HG02884 (cell line): ENCODE results near the gene SMIM20.
"Not testable (repeated sequence)": the region's sequence is repeated elsewhere in the genome, so short reads cannot be mapped to it uniquely, and the experiment has no call there.

Source experiments
- ATAC-seq: cut with Tn5 transposase; IDR thresholded peaks from one replicate; pipeline ENCODE4 v1.9.1; 2021; ENCODE audit warnings: mild to moderate bottlenecking, moderate library complexity; ENCODE audit not compliant: unreplicated experiment

The SMIM20 gene

DNA sequence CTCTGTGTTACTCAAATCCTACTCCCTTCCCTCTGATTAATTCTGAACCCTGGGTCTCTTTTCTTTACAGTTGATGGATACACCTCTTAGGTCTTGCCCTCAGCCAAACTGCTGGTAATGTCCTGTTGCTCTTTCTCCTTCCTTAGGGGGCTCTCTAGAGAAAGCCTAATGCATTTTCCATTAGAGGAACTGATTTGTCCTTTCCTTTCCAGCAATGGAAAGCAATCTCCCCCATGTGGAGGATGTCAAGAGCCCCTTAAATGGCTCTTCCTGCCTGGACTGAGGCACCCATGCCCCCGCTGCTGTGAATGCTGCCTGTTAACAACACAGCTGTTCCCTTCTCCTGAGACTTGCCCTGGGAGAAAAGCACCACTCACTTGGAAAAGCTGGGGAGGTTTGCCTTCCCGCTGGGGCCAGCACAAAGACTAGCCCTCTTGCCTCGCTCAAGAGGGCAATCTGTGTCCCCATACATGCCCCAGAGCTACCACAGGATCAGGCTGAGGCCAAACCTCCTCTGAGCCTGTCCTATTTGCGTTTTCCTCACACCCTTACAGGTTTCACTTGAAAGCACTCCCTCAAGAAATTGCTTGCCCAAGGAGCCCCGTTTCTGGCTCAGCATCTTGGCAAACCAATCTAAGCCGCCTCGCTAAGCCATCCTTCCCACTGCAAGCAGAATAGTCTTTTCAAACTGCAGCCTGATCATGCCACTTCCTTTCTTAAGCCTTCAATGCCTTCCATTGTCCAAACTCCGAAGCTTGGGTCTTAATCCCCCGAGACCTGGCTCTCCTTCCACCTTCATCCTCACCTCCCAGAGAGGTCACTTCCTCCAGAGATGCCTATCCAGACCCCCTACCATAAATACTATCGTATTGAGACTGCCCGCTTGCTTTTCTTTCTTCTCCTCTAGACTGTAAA lies 23.2 kb upstream of the SMIM20 start:
- no peak for ATAC-seq

DNA sequence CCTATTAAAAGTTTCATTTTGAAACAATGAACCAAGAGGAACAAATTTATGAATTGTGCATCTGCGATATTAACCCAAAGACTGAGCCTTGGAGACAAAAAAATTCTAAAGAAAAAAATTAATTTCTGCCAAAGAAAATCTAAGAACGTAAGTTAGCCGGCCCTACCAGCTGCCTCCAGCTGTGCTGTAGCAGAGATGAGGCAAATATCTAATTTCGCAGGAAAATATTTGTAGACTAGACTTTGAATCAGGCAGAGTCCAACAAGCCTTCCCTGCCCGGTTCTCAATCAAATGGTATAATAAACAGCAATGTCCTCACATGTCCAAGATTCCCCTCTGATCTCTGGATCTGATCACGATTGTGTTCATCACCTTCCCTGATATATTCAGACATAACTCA lies 21.2 kb upstream of the SMIM20 start:
- no peak for ATAC-seq

DNA sequence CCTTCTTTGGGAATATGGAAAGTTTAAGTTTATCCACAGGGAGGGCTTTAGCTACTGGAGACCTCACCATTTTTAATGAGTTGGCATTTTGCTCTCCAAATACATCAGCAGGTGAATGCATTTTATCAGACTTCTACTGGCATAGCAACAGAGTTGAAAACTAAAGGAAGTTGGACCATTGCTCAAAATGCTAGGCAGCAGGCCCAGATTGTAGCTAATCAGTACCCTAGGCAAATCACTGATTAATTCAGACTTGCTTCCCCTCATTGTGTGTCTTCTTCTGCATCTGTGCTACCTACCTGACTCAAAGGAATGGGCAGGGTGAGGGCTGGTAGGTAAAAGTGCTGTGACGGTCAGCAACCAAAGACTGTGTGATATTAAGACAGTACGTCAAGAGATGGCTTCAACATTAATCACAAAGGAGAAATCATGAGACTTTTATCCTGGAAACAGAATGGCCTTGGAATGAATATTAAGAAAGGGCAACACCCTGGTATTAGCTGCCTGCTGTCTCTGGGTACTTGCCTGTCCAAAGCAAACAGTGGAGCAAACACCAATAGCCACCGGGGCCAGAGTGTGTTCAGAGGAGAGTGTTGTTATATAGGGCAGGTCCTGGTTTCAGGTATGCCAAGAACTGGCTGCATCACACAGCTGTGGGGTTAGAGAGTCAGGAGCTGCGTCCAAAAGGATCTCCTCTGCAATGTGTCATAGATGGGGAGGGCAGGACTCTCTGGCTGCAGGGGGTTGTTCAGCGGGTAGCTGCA lies 17.1 kb upstream of the SMIM20 start:
- ATAC-seq: no peak

DNA sequence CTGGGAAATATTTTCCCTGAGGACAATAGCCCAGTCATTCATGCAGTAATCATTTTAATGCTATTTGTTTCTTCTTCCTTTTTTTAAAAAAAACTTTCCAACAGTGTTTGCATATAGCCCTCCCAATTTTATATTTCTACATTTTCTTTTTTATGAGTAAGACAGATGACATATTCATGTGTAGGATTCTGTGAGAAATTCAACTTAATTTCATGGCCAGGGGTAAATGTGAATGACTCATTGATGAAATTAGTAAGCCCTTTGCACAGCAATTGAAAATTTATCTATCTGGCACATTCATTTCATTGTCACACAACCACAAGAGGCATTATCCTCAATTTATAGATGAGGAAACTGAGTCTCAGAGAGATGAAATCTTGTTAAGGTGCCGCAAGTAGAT lies 13.7 kb upstream of the SMIM20 start:
- ATAC-seq: no peak

DNA sequence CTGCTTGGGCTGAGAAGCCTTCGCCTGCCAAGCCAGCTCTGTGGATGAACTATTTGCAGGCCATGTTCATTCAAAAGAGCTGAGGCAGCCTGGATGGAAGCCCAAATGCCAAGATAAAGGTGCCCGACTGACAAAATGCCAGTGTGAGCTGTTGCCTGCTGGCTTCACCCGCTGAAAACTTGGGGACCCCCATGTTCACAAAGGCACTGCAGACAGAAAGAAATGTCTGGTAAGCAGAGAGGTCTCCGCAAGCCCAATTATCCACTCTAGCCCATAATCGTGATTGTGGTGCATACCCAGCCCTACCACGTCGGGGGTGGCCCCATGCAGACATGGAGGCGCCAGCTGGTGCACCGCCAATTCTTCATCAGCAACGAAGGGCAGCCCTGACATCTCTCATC lies 13.0 kb upstream of the SMIM20 start:
- ATAC-seq: no peak

DNA sequence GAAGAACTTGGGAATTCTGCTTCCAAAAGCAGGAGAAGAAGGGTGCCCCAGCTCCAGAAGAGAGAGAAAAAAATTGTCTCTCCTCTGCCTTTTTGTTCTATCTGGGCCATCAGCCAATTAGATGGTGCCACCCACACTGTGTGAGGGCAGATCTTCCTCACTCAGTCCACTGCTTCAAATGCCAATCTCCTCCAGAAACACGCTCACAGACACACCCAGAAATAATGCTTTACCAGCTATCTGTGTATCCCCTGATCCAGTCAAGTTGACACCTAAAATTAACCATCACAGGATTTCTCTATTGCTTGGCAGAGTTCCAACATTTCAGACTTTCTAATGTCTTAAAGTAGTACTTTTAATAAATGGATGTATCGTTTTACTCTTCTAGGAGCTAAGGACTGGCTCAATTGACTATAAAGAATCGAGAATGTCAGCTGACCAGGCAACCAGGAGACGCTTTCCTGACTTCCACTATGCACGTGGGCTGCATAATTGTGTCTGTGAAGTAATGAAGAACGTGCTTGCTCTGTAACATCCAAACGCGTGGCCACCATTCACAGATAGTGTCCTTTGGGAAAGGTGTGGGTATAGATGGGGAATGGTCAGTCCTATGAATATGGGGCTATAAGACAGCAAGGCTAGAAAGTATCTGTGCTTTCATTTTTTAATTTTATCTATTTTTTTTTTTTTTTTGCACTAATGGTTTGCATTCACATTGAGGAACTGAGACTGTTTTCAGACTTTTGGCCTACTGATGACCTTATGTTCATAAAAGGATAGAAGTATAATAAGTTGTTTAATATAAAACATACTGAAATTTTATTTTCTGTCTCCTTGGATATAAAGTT lies 9.9 kb upstream of the SMIM20 start:
- ATAC-seq: no peak

DNA sequence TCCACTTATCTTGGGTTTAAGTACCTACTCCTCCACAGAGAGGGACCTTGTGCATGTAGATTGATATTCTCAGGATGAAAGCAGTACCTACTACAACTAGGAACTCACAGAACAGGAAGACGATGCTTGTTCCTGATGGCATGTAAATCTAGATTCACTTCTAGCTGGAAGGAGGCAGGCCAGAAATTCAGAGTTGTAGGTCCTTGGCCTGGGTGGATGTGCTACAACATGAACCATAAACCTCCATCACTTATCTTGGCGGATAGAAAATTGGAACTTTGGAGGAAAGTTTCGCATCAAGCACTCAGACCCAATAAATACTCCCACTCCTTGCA lies 9.3 kb upstream of the SMIM20 start:
- no peak for ATAC-seq

DNA sequence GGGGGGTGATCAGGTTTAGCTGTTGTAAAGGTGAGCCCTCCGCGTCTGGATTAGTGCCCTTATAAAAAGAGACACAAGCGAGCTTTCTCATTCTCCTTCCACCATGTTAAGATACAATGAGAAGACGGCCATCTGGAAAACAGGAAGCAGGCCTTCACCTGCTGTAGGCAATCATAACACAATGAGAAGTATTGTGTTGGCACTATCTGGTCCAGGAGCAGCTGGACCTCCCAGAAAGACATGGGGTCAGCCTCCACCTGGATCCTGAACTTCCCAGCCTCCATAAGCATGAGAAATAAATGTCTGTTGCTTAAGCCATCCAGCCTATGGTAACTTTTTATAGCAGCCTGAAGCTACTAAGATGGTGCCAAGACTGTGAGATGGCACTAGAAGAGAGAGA lies 8.6 kb upstream of the SMIM20 start:
- no peak for ATAC-seq

DNA sequence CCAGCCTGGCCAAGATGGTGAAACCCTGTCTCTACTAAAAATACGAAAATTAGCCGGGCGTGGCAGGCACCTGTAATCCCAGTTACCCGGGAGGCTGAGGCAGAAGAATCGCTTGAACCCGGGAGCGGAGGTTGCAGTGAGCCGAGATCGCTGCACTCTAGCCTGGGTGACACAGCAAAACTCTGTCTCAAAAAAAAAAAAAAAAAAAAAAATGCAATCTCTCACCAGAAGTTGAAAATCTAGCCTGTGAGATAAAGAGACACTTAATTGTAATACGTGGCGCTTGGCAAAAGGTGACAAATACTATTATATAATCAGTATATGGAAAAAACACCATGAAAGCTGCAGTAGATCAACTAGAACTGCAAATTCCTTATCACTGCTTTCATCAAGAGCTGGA lies 7.9 kb upstream of the SMIM20 start:
- ATAC-seq: not testable (repeated sequence)

DNA sequence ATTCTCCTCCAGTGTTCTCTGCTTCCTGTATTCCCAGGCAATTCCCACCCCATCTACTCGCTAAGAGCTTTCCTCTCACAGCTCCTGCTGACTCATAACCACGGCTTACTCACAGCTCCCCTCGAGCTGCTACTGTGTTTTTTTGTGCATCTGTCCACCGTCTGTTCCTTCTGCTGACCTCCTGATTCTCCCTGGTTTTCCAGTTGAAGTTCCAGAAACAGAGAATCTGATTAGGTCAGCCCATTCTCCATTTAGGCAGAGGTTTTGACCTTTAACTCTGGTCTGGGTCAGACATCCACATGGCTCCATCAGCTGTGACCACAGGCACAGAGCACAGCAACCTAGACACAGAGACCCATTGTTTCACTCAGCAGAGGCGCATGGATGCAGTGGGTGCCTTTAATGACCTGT lies 5.5 kb upstream of the SMIM20 start:
- no peak for ATAC-seq

DNA sequence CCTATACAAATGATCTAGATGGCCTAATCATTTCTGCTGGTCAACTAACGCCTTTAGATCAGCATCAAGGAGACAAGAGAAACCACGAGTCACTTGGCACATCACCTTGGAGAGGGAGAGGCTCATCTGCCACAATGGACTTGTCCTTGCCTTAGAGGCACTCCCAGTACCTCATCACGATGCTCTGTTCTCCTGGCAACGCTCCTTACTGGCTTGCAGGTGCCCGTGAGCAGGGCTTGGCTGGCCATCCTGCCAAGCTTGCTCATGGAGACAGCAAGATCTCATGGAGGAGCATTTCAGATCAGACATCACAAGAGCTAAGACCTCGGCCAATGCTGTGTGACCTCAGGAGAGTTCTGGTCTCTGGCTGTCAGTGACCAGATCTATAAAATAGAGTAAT lies 2.7 kb upstream of the SMIM20 start:
- ATAC-seq: no peak

DNA sequence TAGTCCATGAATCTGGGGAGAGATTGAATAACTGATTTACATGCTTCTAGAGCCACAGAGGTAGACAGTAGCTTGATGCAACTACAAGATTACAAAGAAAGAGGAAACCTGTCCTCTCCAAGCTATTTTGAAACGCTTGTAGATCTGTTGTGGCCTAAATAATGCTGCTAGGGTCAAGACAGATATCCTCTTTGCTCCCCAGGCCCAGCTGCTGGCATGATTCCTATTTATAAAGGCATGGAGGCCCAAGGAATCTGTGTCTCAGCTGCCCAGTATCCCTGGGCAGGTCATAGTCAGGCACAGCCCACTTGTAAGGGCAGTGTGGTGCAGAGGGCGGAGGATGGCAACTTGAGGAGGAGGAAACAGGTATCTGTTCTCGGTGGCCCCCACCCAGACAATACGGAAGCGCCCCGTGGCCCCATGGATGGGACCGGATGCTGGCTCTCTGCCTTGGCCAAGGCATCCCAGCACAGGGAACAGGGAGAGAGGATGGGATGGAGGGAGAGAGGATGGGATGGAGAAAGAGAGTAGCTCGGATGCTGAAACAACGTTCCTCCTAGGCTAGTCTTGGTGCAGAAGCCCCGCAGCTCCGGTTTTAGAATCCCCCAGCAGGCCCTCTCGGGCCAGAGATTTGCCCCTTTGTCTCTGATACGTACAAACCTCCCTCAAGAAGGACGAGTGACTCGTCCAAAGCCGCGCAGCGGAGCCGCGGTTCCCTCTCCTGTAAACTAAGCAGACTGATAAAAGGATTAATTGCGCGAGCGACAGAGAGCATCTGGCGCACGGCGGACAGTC lies 767 bp upstream of the SMIM20 start:
- peak; percentile 22 for ATAC-seq

DNA sequence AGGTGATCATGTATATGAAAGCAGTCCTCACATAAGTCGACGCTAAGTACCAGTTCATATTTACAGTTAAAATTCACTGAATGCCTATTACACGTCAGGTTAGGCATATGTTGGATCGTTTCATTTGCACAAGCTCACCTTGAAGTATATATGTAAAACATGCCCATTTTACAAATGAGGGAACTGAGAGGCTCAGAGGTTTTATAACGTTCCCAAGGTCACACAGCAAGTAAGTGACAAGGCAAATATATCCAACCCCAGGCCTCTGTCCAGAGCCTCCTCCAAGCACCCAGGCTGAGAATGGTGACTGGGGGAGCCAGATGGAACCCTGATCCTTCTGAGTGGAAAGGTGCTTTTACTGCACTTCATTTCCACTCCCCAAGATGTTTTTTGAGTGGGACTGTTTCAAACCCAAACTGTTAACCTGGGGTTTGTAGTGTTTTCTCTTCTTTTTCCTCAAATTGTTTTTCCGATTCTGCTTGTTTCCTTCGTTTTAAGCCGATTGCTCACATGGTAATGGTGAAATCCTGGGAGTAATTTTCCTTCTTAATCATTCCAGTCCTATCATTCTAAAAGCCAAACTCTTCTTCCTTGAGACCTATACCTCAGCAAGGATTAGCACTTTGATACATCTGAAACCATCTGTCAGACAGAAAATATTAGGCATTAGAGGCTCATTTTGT lies 791 bp downstream of the SMIM20 start:
- peak; percentile 4 for ATAC-seq

DNA sequence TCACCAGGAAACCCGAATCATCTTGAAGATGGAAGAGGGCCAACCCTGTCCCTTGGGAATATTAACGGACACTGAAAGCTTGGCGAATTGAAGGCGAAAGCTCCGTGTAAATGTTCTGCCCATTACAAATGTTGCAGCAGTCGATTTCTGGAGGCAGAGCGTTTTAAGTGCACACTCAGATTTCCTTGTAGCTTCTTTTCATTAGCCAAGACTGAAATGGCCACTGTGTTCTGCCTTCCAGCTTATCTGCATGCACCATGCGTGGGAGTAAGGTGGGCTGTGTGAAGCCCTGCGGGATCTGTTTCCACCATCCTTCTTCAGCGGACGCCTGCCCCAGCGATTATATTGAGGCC lies 1.3 kb downstream of the SMIM20 start:
- ATAC-seq: no peak

DNA sequence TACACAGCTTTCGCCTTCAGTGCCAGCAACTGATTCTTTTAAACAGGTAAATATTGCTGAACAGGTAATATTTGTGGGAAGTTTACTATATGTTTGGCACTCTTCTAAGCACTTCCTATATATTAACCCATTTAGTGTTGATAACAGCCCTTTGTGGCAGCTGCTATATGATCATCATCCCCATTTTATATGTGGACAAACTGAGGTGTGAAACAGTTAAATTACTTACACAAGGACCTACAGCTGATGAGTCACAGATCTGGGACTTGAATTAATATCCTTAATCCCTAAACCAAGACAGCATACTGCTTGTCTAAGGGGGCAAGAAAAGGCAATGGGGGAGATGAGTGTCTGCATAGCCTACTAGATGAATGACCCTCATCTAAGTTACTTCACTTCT lies 2.9 kb downstream of the SMIM20 start:
- no peak for ATAC-seq

DNA sequence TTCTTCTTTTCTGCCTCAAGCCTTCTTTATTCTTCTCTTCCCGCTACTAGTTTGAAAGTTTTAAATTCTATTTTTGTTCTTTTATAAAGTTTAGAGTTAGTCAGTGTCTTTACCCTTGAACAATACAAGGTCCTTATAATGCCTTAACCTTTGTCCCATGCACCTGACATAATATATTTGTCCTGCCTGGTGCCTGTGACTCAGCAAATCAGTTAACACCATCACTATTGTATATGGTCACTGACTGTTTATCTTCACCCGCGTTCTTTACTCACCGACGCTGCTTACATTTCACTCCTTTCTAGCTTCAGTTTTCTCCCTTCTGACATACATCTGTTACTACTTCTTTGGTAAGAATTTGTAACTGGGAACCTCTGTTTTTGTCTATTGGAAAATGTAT lies 5.7 kb downstream of the SMIM20 start:
- ATAC-seq: no peak

DNA sequence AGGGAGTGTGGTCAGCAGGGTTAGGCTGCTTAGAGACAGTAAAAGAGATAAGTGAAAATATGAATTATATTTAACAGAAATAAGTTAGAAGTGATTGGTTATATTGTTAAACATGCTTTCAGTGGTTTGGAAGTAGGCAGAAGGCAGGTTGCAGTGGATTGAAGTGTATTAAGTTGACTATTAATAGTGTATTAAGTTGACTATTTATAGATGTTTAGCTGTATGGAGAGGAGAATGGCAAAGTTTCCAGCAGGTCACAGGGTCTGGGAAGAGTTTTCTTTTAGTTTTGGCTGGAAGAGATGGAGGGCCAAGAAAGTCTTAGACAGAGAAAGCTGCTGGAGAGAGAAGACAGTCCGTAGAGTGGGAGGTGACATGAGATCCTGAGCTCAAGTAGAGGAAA lies 7.9 kb downstream of the SMIM20 start:
- ATAC-seq: no peak

DNA sequence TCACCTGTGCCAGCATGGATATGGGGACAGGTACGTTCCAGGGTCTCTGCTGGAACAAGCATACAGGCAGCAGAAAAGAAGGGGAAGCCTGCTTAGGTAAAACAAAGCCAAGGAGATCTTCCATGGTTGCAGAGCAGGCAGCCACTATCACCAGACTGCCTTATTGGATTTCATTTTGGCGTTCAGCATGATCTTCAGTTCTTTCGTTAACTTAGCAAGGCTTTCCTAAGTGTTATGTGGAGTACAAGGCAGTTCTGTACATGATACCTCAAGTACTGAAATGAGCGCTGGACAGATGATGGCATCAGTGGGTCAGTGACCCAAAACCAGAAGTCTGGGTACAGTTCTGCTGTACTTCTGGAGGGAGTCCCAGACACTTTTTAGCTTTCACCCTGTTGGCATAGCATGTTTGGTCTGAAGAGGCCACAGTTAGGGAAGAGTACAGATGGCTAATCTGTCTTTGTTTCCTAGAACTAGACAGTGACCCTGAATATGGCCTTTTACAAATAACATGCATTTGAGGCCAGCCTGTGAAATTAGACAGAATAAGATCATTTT lies 8.9 kb downstream of the SMIM20 start:
- ATAC-seq: no peak

DNA sequence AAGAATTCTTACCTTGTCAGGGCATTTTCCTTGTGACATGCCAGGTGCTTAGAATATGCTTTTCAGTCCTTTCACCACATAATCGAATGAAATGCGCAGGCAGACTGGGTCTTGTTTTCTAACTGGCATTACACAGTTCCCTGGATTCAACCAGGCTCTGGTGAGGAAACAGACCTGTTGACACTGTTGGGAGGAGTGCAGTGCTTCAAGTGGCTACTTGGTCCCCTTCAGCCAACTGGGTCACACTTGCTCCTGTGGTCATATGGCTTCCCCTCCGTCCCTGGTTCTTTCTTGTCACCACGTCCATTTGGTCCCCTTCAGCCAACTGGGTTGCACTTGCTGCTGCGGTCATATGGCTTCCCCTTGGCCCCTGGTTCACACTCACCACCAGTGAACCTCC lies 9.7 kb downstream of the SMIM20 start:
- ATAC-seq: no peak
